ENCODE measurements around the gene DDX28. TPM values are rescaled to one million over a fixed set of nuclear protein-coding genes. Genes with fewer than 3 reads are reported as not detected.

DDX28 gene
- total and polyA plus RNA-seq, 2 experiments from 2014 or later = 12.2 to 23.8 TPM

DNA sequence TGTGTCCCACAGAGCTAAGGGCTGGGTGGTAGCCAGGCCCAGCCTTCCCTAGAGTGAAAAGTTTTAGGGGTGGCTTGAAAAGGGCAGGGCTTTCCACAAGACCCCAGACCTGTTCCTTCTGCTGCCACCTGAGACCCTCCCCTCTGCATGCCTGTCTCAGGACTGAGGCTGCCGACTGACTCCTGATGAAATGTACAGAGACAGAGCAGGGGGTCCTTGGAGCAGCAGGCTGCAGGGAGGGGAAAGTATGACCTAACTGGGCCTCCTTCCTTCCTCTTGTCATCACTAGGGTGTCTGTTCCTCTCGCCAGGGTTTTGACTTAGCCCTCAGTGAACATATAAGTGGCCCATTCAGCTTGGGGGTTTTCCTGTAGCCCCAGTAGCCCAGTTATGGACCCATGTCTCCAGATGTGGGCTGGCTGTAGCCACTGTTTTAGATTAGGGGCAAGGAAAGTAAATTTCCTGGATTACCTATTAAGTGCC, 47.3 kb upstream of the DDX28 start (continued):
- TF ChIP-seq, protein P1, sequence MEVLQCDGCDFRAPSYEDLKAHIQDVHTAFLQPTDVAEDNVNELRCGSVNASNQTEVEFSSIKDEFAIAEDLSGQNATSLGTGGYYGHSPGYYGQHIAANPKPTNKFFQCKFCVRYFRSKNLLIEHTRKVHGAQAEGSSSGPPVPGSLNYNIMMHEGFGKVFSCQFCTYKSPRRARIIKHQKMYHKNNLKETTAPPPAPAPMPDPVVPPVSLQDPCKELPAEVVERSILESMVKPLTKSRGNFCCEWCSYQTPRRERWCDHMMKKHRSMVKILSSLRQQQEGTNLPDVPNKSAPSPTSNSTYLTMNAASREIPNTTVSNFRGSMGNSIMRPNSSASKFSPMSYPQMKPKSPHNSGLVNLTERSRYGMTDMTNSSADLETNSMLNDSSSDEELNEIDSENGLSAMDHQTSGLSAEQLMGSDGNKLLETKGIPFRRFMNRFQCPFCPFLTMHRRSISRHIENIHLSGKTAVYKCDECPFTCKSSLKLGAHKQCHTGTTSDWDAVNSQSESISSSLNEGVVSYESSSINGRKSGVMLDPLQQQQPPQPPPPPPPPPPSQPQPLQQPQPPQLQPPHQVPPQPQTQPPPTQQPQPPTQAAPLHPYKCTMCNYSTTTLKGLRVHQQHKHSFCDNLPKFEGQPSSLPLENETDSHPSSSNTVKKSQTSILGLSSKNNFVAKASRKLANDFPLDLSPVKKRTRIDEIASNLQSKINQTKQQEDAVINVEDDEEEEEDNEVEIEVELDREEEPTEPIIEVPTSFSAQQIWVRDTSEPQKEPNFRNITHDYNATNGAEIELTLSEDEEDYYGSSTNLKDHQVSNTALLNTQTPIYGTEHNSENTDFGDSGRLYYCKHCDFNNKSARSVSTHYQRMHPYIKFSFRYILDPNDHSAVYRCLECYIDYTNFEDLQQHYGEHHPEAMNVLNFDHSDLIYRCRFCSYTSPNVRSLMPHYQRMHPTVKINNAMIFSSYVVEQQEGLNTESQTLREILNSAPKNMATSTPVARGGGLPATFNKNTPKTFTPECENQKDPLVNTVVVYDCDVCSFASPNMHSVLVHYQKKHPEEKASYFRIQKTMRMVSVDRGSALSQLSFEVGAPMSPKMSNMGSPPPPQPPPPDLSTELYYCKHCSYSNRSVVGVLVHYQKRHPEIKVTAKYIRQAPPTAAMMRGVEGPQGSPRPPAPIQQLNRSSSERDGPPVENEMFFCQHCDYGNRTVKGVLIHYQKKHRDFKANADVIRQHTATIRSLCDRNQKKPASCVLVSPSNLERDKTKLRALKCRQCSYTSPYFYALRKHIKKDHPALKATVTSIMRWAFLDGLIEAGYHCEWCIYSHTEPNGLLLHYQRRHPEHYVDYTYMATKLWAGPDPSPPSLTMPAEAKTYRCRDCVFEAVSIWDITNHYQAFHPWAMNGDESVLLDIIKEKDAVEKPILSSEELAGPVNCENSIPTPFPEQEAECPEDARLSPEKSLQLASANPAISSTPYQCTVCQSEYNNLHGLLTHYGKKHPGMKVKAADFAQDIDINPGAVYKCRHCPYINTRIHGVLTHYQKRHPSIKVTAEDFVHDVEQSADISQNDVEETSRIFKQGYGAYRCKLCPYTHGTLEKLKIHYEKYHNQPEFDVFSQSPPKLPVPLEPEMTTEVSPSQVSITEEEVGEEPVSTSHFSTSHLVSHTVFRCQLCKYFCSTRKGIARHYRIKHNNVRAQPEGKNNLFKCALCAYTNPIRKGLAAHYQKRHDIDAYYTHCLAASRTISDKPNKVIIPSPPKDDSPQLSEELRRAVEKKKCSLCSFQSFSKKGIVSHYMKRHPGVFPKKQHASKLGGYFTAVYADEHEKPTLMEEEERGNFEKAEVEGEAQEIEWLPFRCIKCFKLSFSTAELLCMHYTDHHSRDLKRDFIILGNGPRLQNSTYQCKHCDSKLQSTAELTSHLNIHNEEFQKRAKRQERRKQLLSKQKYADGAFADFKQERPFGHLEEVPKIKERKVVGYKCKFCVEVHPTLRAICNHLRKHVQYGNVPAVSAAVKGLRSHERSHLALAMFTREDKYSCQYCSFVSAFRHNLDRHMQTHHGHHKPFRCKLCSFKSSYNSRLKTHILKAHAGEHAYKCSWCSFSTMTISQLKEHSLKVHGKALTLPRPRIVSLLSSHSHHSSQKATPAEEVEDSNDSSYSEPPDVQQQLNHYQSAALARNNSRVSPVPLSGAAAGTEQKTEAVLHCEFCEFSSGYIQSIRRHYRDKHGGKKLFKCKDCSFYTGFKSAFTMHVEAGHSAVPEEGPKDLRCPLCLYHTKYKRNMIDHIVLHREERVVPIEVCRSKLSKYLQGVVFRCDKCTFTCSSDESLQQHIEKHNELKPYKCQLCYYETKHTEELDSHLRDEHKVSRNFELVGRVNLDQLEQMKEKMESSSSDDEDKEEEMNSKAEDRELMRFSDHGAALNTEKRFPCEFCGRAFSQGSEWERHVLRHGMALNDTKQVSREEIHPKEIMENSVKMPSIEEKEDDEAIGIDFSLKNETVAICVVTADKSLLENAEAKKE (CRISPR knock-in tag; IDR thresholded peaks at IDR 0.05) = no peak
- TF ChIP-seq EZH2 (IDR thresholded peaks at IDR 0.05; ENCODE audit: low read depth, unreplicated experiment) = no peak

DNA sequence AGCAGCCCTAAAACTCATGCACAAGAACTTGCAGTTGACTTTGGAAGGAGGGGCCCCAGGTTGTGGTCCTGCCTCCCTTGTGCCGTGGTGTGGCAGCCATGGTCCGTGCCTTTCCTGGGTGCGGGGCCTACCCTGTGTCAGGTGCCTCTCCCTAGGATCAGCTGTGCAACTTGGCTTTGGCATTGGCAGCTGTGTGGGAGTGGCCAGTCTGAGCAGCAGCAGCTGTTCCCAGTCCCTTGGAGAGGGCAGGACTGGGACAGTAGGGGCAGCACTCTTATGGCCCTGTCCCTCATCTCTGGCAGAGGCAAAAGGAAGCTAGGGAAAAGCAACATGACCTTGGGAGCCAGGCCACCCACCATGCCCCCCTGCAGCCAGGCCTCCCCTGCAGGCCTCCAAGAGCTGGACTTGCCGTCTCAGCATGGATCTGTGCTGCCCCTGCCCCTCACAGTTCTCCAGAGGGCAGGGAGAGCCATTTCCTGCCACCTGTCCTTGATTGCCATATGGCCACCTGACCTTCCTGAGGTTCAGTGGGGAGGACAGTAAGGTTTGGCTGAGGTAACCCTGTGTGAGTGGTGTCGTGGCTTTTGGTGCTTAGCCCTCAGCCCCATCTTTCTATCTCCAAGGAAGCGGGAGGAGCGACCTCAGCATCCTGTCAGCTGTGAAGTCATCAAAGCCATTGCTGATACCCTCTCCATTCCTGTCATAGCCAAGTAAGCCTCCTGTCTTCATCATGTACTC, 46.6 kb upstream of the DDX28 start:
- Histone ChIP-seq H4K20me1 (replicated peaks; ENCODE audit: insufficient read depth) (no peaks in the 10 kb centered on the region; the same call in none of the 2 replicates), H3K9me2 (ENCODE audit: insufficient read depth) (no peaks in the 10 kb centered on the region), H3K36me3 (ENCODE audit: insufficient read depth) (no peaks in the 10 kb centered on the region), H3K27ac (ENCODE audit: low read depth) (no peak overlapping the region), H3K4me1 (ENCODE audit: insufficient read depth) (no peaks in the 10 kb centered on the region), H3K4me3 (no peak overlapping the region), H2AFZ (no peak overlapping the region), H3F3A (replicated peaks; ENCODE audit: low read depth) (0 out of 2 replicates have a peak, but pooled peaks cover 3% of the 10 kb centered on the region), H3K27me3 (ENCODE audit: insufficient read depth) (no peaks in the 10 kb centered on the region), H3K79me2 (replicated peaks; ENCODE audit: insufficient read depth) (no peaks in the 10 kb centered on the region), H3K4me2 (no peak overlapping the region)
- Mint-ChIP-seq H3K27ac (no peak overlapping the region), H3K36me3 (ENCODE audit: low read depth) (peaks cover 37% of the 10 kb centered on the region), H3K4me1 (peaks cover 3% of the 10 kb centered on the region; the same call in 2 of the 3 replicates), H3K27me3 (ENCODE audit: insufficient read depth, low read depth, poor library complexity) (peaks cover 9% of the 10 kb centered on the region), H3K4me3 (no peak overlapping the region), H3K9me3 (no peaks in the 10 kb centered on the region; the same call in 2 of the 3 replicates)
- no peak for DNase-seq (ENCODE audit: low spot score)
- no peak for ATAC-seq
- TF ChIP-seq POLR2AphosphoS5 (IDR thresholded peaks at IDR 0.05; ENCODE audit: low read depth) (no peak), CREB1 (CRISPR knock-in tag; IDR thresholded peaks at IDR 0.05; ENCODE audit: low read depth) (no peak), STAT1 (IDR thresholded peaks at IDR 0.05; ENCODE audit: unreplicated experiment) (no peak), EZH2 (IDR thresholded peaks at IDR 0.05; ENCODE audit: low read depth, unreplicated experiment) (no peak), EZH2phosphoT487 (IDR thresholded peaks at IDR 0.05; ENCODE audit: unreplicated experiment) (no peak), NANOG (IDR thresholded peaks at IDR 0.05; ENCODE audit: borderline replicate concordance) (no peak), ZNF114 (CRISPR knock-in tag; IDR thresholded peaks at IDR 0.05) (no peak)
- TF ChIP-seq, protein P2, sequence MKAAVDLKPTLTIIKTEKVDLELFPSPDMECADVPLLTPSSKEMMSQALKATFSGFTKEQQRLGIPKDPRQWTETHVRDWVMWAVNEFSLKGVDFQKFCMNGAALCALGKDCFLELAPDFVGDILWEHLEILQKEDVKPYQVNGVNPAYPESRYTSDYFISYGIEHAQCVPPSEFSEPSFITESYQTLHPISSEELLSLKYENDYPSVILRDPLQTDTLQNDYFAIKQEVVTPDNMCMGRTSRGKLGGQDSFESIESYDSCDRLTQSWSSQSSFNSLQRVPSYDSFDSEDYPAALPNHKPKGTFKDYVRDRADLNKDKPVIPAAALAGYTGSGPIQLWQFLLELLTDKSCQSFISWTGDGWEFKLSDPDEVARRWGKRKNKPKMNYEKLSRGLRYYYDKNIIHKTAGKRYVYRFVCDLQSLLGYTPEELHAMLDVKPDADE (IDR thresholded peaks at IDR 0.05) = no peak

Data from GM23338 (cell line).